Caco-2 (cell line): ENCODE measurements around the gene SRR. TPM values are rescaled to one million over a fixed set of nuclear protein-coding genes. Genes with fewer than 3 reads are reported as not detected.

ENCODE experiments used
- BruUV-seq: library from RNA; stranded (reverse); fragments of 400-500 nt; replicated peaks from 2 replicates; lab custom pipeline; 2021; lab: Mats Ljungman, UMichigan
- CTCF ChIA-PET: fragments of 300-600 bp; sonication (Branson Sonifier 250); formaldehyde crosslinking; loops from one replicate; lab custom pipeline; 2022; ENCODE audit warnings: antibody characterized with exemption; lab: Charles Lee
- POLR2A ChIA-PET: fragments of 300-600 bp; sonication (Branson Sonifier 250); formaldehyde crosslinking; loops from one replicate; lab custom pipeline; 2022; ENCODE audit warnings: antibody characterized with exemption; lab: Charles Lee
- DNase-seq, 2 experiments: peaks; one replicate each; pipeline versions ENCODE4 v3.0.0 to v3.0.0-alpha.2; 2020 to 2022
- H3K27me3 ChIP-seq: replicated peaks from 2 replicates; pipeline ENCODE4 v1.6.0; 2011; ENCODE audit warnings: low read length; ENCODE audit not compliant: control insufficient read depth, insufficient read depth
- H3K36me3 ChIP-seq: 2 replicates; pipeline ENCODE4 v1.5.1; 2011; ENCODE audit warnings: low read length; ENCODE audit not compliant: control insufficient read depth, insufficient read depth
- H3K4me1 ChIP-seq: fragments of 250-450 bp; sonication (Bioruptor Pico); 2 replicates; pipeline ENCODE4 v1.5.1; 2020; ENCODE audit warnings: mild to moderate bottlenecking
- H3K4me3 ChIP-seq: 2 replicates; pipeline ENCODE4 v1.5.1; 2011; ENCODE audit warnings: low read depth, mild to moderate bottlenecking, control low read depth, low read length
- H3K9me3 ChIP-seq: fragments of 250-450 bp; sonication (Bioruptor Pico); 2 replicates; pipeline ENCODE4 v1.5.1; 2020; ENCODE audit warnings: mild to moderate bottlenecking, moderate library complexity
- H3K27ac Mint-ChIP-seq: one replicate; pipeline ENCODE4 v1.8.0; 2022; ENCODE audit warnings: mixed read lengths; ENCODE audit not compliant: unreplicated experiment
- H3K27me3 Mint-ChIP-seq: one replicate; pipeline ENCODE4 v1.8.0; 2022; ENCODE audit warnings: mixed read lengths; ENCODE audit not compliant: insufficient read depth, unreplicated experiment
- H3K36me3 Mint-ChIP-seq: one replicate; pipeline ENCODE4 v1.8.0; 2022; ENCODE audit warnings: mild to moderate bottlenecking, mixed read lengths; ENCODE audit not compliant: insufficient read depth, unreplicated experiment
- H3K4me1 Mint-ChIP-seq: one replicate; pipeline ENCODE4 v1.8.0; 2022; ENCODE audit warnings: low read depth, mixed read lengths; ENCODE audit not compliant: unreplicated experiment
- H3K4me3 Mint-ChIP-seq: one replicate; pipeline ENCODE4 v1.8.0; 2022; ENCODE audit warnings: mild to moderate bottlenecking, moderate library complexity, mixed read lengths; ENCODE audit not compliant: unreplicated experiment
- H3K9me3 Mint-ChIP-seq: one replicate; pipeline ENCODE4 v1.8.0; 2022; ENCODE audit warnings: mixed read lengths; ENCODE audit not compliant: unreplicated experiment
- CTCF ChIP-seq, 2 experiments: fragments of 200-600 bp in 1 of 2; IDR thresholded peaks; 1 replicate in 1 of 2; 2 replicates in 1 of 2; pipeline versions ENCODE4 v1.5.1 to v1.8.0; 2011 to 2022; ENCODE audit warnings: antibody characterized with exemption in 1 of 2, control low read depth in 1 of 2, inconsistent platforms in 1 of 2, low read depth in 1 of 2, low read length in 1 of 2, mild to moderate bottlenecking in 1 of 2, moderate library complexity in 1 of 2; ENCODE audit not compliant: insufficient read depth in 1 of 2, severe bottlenecking in 1 of 2, unreplicated experiment in 1 of 2
- intact Hi-C: fragments of 100-400 bp; cut with micrococcal nuclease; formaldehyde crosslinking; loops from one replicate; pipeline ENCODE4 v1.10.0; 2022; ENCODE audit not compliant: unreplicated experiment
- total RNA-seq: library from RNA; stranded (reverse); gene quantifications from 2 replicates; pipeline ENCODE4 v1.2.3, GENCODE V29; 2022

Gene SRR
- total RNA-seq, 1 experiment from 2014 or later = 18.2 TPM

- no peaks in the 10 kb centered on the region for H3K9me3 ChIP-seq
- Mint-ChIP-seq H3K36me3 (peaks cover 44% of the 10 kb centered on the region), H3K27me3 (no peaks in the 10 kb centered on the region), H3K9me3 (no peaks in the 10 kb centered on the region), H3K4me1 (no peaks in the 10 kb centered on the region), H3K27ac (no peak overlapping the region), H3K4me3 (no peak overlapping the region)
- no peak for DNase-seq
- no TSS peak for BruUV-seq
- H3K4me1 ChIP-seq = no peaks in the 10 kb centered on the region
- no peaks in the 10 kb centered on the region for H3K36me3 ChIP-seq
- POLR2A ChIA-PET = no interaction called here
- no peak overlapping the region for H3K4me3 ChIP-seq
- intact Hi-C loops = no loop called here
- CTCF ChIA-PET = no interaction called here
- no peak for TF ChIP-seq CTCF (IDR thresholded peaks at IDR 0.05; ENCODE audit: insufficient read depth in 1 of 2, low read depth in 1 of 2, low read length in 1 of 2, severe bottlenecking in 1 of 2, unreplicated experiment in 1 of 2)
- H3K27me3 ChIP-seq = no peaks in the 10 kb centered on the region
Observed at GRCh38 chr17:2372180-2372579, 68.4 kb downstream of the SRR start.

- H3K9me3 ChIP-seq = no peaks in the 10 kb centered on the region
Observed at GRCh38 chr17:2372681-2373080, 68.9 kb downstream of the SRR start.

GRCh38 chr17:2373179-2373578, 69.4 kb downstream of the SRR start:
- H3K27ac Mint-ChIP-seq = no peak overlapping the region
- Histone ChIP-seq H3K4me1 (no peaks in the 10 kb centered on the region), H3K36me3 (no peaks in the 10 kb centered on the region; the same call in 1 of the 2 replicates), H3K9me3 (no peaks in the 10 kb centered on the region), H3K27me3 (no peaks in the 10 kb centered on the region), H3K4me3 (no peak overlapping the region)
- BruUV-seq = no TSS peak
- ChIA-PET CTCF (no interaction called here), POLR2A (no interaction called here)
- H3K4me3 Mint-ChIP-seq = no peak overlapping the region
- no peak for TF ChIP-seq CTCF (IDR thresholded peaks at IDR 0.05; ENCODE audit: insufficient read depth in 1 of 2, low read depth in 1 of 2, low read length in 1 of 2, severe bottlenecking in 1 of 2, unreplicated experiment in 1 of 2)
- no peaks in the 10 kb centered on the region for H3K4me1 Mint-ChIP-seq
- intact Hi-C loops = no loop called here
- H3K9me3 Mint-ChIP-seq = no peaks in the 10 kb centered on the region
- no peaks in the 10 kb centered on the region for H3K27me3 Mint-ChIP-seq
- peaks cover 48% of the 10 kb centered on the region for H3K36me3 Mint-ChIP-seq
- DNase-seq = no peak

More at GRCh38 chr17:2372681-2373080, 68.9 kb downstream of the SRR start:
- POLR2A ChIA-PET = no interaction called here
- H3K4me3 Mint-ChIP-seq = no peak overlapping the region
- intact Hi-C loops = no loop called here
- CTCF ChIA-PET = no interaction called here
- no peaks in the 10 kb centered on the region for H3K27me3 Mint-ChIP-seq
- Histone ChIP-seq H3K27me3 (no peaks in the 10 kb centered on the region), H3K4me1 (no peaks in the 10 kb centered on the region), H3K36me3 (no peaks in the 10 kb centered on the region), H3K4me3 (no peak overlapping the region)
- H3K9me3 Mint-ChIP-seq = no peaks in the 10 kb centered on the region
- H3K27ac Mint-ChIP-seq = no peak overlapping the region
- no peak for DNase-seq
- TF ChIP-seq CTCF (IDR thresholded peaks at IDR 0.05; ENCODE audit: insufficient read depth in 1 of 2, low read depth in 1 of 2, low read length in 1 of 2, severe bottlenecking in 1 of 2, unreplicated experiment in 1 of 2) = no peak
- H3K4me1 Mint-ChIP-seq = no peaks in the 10 kb centered on the region
- peaks cover 48% of the 10 kb centered on the region for H3K36me3 Mint-ChIP-seq
- BruUV-seq = no TSS peak

Other genes starting within 250 kb of the SRR start
- gene HIC1, start 248.8 kb upstream of the SRR start, total RNA-seq = 0.59 and 1.8 TPM in 2 replicates
- gene SMG6, start 165 bp upstream of the SRR start, total RNA-seq = 33.8 and 35.3 TPM in 2 replicates
- 65.4 and 67.3 TPM in 2 replicates for gene TSR1, start 32.5 kb downstream of the SRR start, total RNA-seq
- 65.6 and 67.4 TPM in 2 replicates for gene SGSM2, start 33.6 kb downstream of the SRR start, total RNA-seq
- 24.4 and 25.8 TPM in 2 replicates for gene MNT, start 97.1 kb downstream of the SRR start, total RNA-seq
- 50.4 and 58.4 TPM in 2 replicates for gene METTL16, start 207.9 kb downstream of the SRR start, total RNA-seq